Activated T-helper 17 cell treated with anti-CD3 and anti-CD28 coated beads, Interleukin-2, amount 50 U/mL, for 72 hours (primary cell): Measurements from ENCODE around the gene GALNT10. TPM values are rescaled to one million over a fixed set of nuclear protein-coding genes. Genes with fewer than 3 reads are reported as not detected.

ENCODE experiments used
- ATAC-seq: fragments of 150-1000 bp; cut with Tn5 transposase; replicated peaks from 2 replicates; pipeline ENCODE4 v1.10.0; 2021; ENCODE audit warnings: mild to moderate bottlenecking, moderate library complexity
- H3K27ac Mint-ChIP-seq: one replicate; pipeline ENCODE4 v1.8.0; 2022; ENCODE audit warnings: mixed read lengths
- H3K27me3 Mint-ChIP-seq: one replicate; pipeline ENCODE4 v1.8.0; 2022; ENCODE audit warnings: mixed read lengths
- H3K36me3 Mint-ChIP-seq: one replicate; pipeline ENCODE4 v1.8.0; 2022; ENCODE audit warnings: low read depth, mild to moderate bottlenecking, mixed read lengths
- H3K4me1 Mint-ChIP-seq: one replicate; pipeline ENCODE4 v1.8.0; 2022; ENCODE audit warnings: mixed read lengths
- H3K4me3 Mint-ChIP-seq: one replicate; pipeline ENCODE4 v1.8.0; 2022; ENCODE audit warnings: mild to moderate bottlenecking, mixed read lengths
- H3K9me3 Mint-ChIP-seq: one replicate; pipeline ENCODE4 v1.8.0; 2022; ENCODE audit warnings: mixed read lengths
- total RNA-seq, 2 donors: library from RNA; stranded (reverse); gene quantifications; one replicate each; pipeline ENCODE4 v1.2.3, GENCODE V29; 2022

GALNT10 gene
- total RNA-seq, 2 donors from 2014 or later: 21.5 to 45.3 TPM

- no peaks in the 10 kb centered on the region for H3K9me3 Mint-ChIP-seq
- no peak for ATAC-seq
- H3K27ac Mint-ChIP-seq: no peak overlapping the region
- H3K27me3 Mint-ChIP-seq: peaks cover 23% of the 10 kb centered on the region
- H3K4me3 Mint-ChIP-seq: no peak overlapping the region
- no peaks in the 10 kb centered on the region for H3K4me1 Mint-ChIP-seq
- no peaks in the 10 kb centered on the region for H3K36me3 Mint-ChIP-seq
Measured at GRCh38 chr5:154166901-154167791, 23.4 kb upstream of the GALNT10 start.

DNA sequence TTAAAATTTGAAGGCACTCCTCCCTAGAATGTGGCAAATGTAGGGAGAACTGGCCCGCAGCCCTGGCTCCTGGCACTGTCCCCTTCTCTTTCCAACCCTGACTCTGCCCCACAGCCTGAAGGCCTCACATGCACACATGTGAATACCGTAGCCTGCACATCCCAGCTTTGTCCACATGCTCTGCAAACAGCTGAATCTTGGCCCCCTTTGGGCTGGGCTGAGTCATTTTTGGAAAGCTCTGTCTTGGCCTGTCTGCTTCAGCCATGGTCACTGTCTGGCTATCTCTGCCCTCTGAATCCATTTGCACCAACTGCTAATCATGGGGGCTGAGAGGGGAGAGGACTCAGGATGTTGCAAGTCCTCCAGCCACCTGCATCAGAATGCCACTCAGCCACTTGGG, 22.1 kb upstream of the GALNT10 start:
- peaks cover 15% of the 10 kb centered on the region for H3K27me3 Mint-ChIP-seq
- H3K27ac Mint-ChIP-seq: no peak overlapping the region
- H3K36me3 Mint-ChIP-seq: no peaks in the 10 kb centered on the region
- no peak overlapping the region for H3K4me3 Mint-ChIP-seq
- no peaks in the 10 kb centered on the region for H3K4me1 Mint-ChIP-seq
- no peak for ATAC-seq
- no peaks in the 10 kb centered on the region for H3K9me3 Mint-ChIP-seq

GRCh38 chr5:154172785-154173184, 17.7 kb upstream of the GALNT10 start:
- no peak for ATAC-seq
- Mint-ChIP-seq H3K4me3 (no peak overlapping the region), H3K27me3 (peaks cover 3% of the 10 kb centered on the region), H3K36me3 (no peaks in the 10 kb centered on the region), H3K4me1 (no peaks in the 10 kb centered on the region), H3K9me3 (no peaks in the 10 kb centered on the region), H3K27ac (no peak overlapping the region)

GRCh38 chr5:154174091-154174490, 16.4 kb upstream of the GALNT10 start:
- peaks cover 4% of the 10 kb centered on the region for H3K27me3 Mint-ChIP-seq
- no peak for ATAC-seq
- H3K36me3 Mint-ChIP-seq: no peaks in the 10 kb centered on the region
- H3K4me3 Mint-ChIP-seq: no peak overlapping the region
- H3K27ac Mint-ChIP-seq: no peak overlapping the region
- no peaks in the 10 kb centered on the region for H3K9me3 Mint-ChIP-seq
- H3K4me1 Mint-ChIP-seq: no peaks in the 10 kb centered on the region

DNA sequence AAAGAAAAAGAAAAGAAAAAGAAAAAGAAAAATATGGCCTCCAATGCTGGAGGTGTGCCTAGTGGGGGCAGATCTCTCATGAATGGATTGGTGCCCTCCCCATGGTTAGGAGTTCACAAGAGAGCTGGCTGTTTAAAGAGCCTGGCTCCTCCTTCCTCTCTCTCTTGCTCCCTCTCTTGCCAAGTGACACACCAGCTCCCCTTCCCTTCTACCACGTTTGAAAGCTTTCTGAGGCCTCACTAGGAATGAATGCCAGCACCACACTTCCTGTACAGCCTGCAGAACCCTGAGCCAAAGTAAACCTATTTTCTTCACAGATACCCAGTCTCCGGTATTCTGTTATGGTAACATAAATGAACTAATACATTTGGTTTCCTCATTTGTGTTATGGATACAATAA, 14.4 kb upstream of the GALNT10 start:
- Mint-ChIP-seq H3K36me3 (no peaks in the 10 kb centered on the region), H3K4me3 (no peak overlapping the region), H3K4me1 (no peaks in the 10 kb centered on the region), H3K27ac (no peak overlapping the region), H3K27me3 (peaks cover 4% of the 10 kb centered on the region), H3K9me3 (no peaks in the 10 kb centered on the region)
- no peak for ATAC-seq

DNA sequence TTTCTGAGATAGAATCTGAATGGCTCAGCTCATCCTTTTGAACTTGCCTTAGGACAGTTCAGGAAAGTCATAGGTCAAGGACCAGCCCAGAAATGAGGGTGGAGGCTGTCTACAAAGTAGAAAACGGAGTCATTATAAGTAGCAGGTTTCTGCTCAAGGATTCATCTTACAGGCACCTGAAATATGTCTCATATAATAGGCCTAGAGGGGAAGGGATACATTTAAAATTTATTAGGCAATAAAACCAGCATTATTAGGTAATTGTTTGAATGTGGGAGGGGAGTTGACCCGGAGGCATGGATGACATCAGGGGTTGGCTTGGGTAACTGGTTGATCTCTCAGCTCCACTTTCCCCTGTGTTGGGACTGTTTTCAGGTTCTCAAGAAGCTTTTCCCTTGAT, 11.9 kb upstream of the GALNT10 start:
- Mint-ChIP-seq H3K36me3 (no peaks in the 10 kb centered on the region), H3K4me1 (no peaks in the 10 kb centered on the region), H3K27ac (no peak overlapping the region), H3K4me3 (no peak overlapping the region), H3K9me3 (no peaks in the 10 kb centered on the region), H3K27me3 (peaks cover 4% of the 10 kb centered on the region)
- no peak for ATAC-seq

DNA sequence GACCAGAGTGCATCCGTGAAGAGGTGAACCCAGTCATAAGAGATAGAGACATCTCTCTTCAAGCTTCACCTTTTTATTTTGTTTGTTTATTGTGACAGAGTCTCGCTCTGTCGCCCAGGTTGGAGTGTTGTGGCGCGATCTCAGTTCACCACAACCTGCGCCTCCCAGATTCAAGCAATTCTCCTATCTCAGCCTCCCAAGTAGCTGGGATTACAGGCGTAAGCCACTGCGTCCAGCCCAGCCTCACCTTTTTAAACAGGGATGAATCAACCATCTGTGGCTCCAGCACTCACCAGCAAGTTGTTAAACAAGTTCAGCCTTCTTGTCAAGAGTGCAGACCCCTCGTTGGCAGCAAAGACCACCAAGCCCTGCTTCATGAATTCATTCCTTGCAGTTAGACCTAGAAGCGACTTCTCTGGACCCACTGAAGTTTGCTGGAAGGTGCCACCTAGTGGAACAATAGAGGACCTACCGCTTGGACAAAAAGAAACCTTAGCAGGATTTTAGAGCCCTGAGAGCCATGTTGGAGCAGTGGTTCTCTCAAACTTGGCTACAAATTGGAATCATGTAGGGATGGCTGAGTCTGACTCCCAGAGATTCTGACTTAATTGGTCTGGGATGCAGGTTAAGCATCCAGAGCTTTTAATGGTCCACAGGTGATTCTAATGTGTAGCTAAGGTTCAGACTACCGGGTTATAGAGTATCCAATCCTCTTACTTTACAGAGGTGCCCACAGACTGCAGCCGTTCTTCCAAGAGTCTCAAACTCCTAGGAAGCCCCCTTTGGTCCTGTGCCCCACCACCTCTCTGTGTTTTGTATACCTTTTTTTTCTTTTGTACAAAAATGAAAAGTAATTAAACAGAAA, 10.5 kb upstream of the GALNT10 start:
- H3K36me3 Mint-ChIP-seq: no peaks in the 10 kb centered on the region
- no peaks in the 10 kb centered on the region for H3K4me1 Mint-ChIP-seq
- H3K9me3 Mint-ChIP-seq: no peaks in the 10 kb centered on the region
- H3K27me3 Mint-ChIP-seq: peaks cover 4% of the 10 kb centered on the region
- H3K27ac Mint-ChIP-seq: no peak overlapping the region
- ATAC-seq: peak; percentile 75
- H3K4me3 Mint-ChIP-seq: no peak overlapping the region

DNA sequence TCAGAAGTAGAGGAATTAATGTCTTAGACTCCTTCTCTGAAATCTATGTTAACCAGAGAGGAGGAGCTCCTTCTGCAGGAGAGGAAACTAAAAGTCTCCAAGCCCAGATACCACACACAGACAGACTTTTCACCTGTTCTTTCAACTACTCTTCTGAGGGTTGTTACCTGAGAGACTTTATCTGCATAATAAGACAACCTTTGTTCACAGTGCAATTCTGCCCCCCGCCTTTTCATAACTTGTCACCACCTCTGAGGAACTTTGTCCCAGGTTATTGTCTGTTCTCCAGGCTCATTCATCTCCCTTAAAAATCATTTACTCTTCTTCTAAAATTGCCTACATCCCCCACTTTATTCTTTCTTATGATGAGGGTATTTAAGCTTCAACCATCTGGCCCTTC, 9.4 kb upstream of the GALNT10 start:
- Mint-ChIP-seq H3K4me1 (no peaks in the 10 kb centered on the region), H3K4me3 (no peak overlapping the region), H3K27ac (no peak overlapping the region), H3K36me3 (no peaks in the 10 kb centered on the region), H3K27me3 (peaks cover 4% of the 10 kb centered on the region), H3K9me3 (no peaks in the 10 kb centered on the region)
- no peak for ATAC-seq

- Mint-ChIP-seq H3K9me3 (no peaks in the 10 kb centered on the region), H3K27ac (peak overlapping the region; percentile 67), H3K4me1 (peaks cover 28% of the 10 kb centered on the region), H3K36me3 (peaks cover 16% of the 10 kb centered on the region), H3K4me3 (peak overlapping the region; percentile 84), H3K27me3 (no peaks in the 10 kb centered on the region)
- peak; percentile 54 for ATAC-seq
Measured at GRCh38 chr5:154189256-154189818, 1.2 kb upstream of the GALNT10 start.

GRCh38 chr5:154189819-154190594, 526 bp upstream of the GALNT10 start:
- H3K36me3 Mint-ChIP-seq: peaks cover 22% of the 10 kb centered on the region
- H3K9me3 Mint-ChIP-seq: no peaks in the 10 kb centered on the region
- H3K4me1 Mint-ChIP-seq: peaks cover 28% of the 10 kb centered on the region
- H3K27ac Mint-ChIP-seq: peak overlapping the region; percentile 67
- peak; percentile 82 for ATAC-seq
- no peaks in the 10 kb centered on the region for H3K27me3 Mint-ChIP-seq
- peak overlapping the region; percentile 84 for H3K4me3 Mint-ChIP-seq

GRCh38 chr5:154191467-154192261, 1.1 kb downstream of the GALNT10 start:
- Mint-ChIP-seq H3K27ac (peak overlapping the region; percentile 87), H3K27me3 (no peaks in the 10 kb centered on the region), H3K4me1 (peaks cover 32% of the 10 kb centered on the region), H3K4me3 (peak overlapping the region; percentile 89), H3K9me3 (no peaks in the 10 kb centered on the region), H3K36me3 (peaks cover 39% of the 10 kb centered on the region)
- peak; percentile 21 for ATAC-seq

GRCh38 chr5:154193283-154193682, 2.8 kb downstream of the GALNT10 start:
- Mint-ChIP-seq H3K4me1 (peaks cover 47% of the 10 kb centered on the region), H3K9me3 (no peaks in the 10 kb centered on the region), H3K4me3 (peak overlapping the region; percentile 89), H3K36me3 (peaks cover 51% of the 10 kb centered on the region), H3K27me3 (no peaks in the 10 kb centered on the region), H3K27ac (no peak overlapping the region)
- no peak for ATAC-seq

GRCh38 chr5:154193701-154194121, 3.2 kb downstream of the GALNT10 start:
- no peak for ATAC-seq
- H3K27me3 Mint-ChIP-seq: no peaks in the 10 kb centered on the region
- no peaks in the 10 kb centered on the region for H3K9me3 Mint-ChIP-seq
- peaks cover 51% of the 10 kb centered on the region for H3K4me1 Mint-ChIP-seq
- H3K27ac Mint-ChIP-seq: no peak overlapping the region
- no peak overlapping the region for H3K4me3 Mint-ChIP-seq
- H3K36me3 Mint-ChIP-seq: peaks cover 55% of the 10 kb centered on the region
